MM.1S (cell line): ENCODE measurements around the gene SNX5.

Source experiments
- CTCF ChIP-seq: fragments of 300-600 bp; sonication (generic); IDR thresholded peaks from 2 replicates; pipeline ENCODE4 v1.5.1; 2016; ENCODE audit warnings: antibody characterized with exemption, low read length, mixed read lengths
- EZH2 ChIP-seq: fragments of 300-600 bp; sonication (generic); optimal IDR thresholded peaks from 2 replicates; pipeline ENCODE3; 2017; ENCODE audit warnings: low read depth, mild to moderate bottlenecking, antibody characterized with exemption, low read length, mixed read lengths
- EZH2phosphoT487 ChIP-seq: fragments of 300-600 bp; sonication (generic); IDR thresholded peaks from 2 replicates; pipeline ENCODE4 v1.6.1; 2018; ENCODE audit warnings: antibody characterized with exemption, low read length

- TF ChIP-seq CTCF (no peak), EZH2phosphoT487 (no peak), EZH2 (no peak)
Observed at GRCh38 chr20:17944854-17945474, 23.6 kb downstream of the SNX5 start.
